Mononuclear cell (primary cell): Measurements from ENCODE around the gene DTNA. TPM values are rescaled to one million over a fixed set of nuclear protein-coding genes. Genes with fewer than 3 reads are reported as not detected.

ENCODE experiments used
- H3K27me3 ChIP-seq: 2 replicates; pipeline ENCODE4 v1.6.0; 2011; ENCODE audit warnings: low read length, control low read depth; ENCODE audit not compliant: insufficient read depth
- H3K4me1 ChIP-seq: 2 replicates; pipeline ENCODE4 v1.5.1; 2011; ENCODE audit warnings: mild to moderate bottlenecking, low read length, control low read depth; ENCODE audit not compliant: insufficient read depth
- H3K4me3 ChIP-seq: 2 replicates; pipeline ENCODE4 v1.5.1; 2011; ENCODE audit warnings: mild to moderate bottlenecking, low read length, moderate library complexity
- H3K9me3 ChIP-seq: 2 replicates; pipeline ENCODE4 v1.5.1; 2011; ENCODE audit warnings: low read depth, mild to moderate bottlenecking, control low read depth, low read length
- total RNA-seq: library from RNA; depleted of rRNA; stranded (reverse); fragments of >200 nt; gene quantifications from one replicate; pipeline ENCODE4 v1.2.3, GENCODE V29; 2012

Gene DTNA
- total RNA-seq, 1 donor = 0.31 TPM

DNA sequence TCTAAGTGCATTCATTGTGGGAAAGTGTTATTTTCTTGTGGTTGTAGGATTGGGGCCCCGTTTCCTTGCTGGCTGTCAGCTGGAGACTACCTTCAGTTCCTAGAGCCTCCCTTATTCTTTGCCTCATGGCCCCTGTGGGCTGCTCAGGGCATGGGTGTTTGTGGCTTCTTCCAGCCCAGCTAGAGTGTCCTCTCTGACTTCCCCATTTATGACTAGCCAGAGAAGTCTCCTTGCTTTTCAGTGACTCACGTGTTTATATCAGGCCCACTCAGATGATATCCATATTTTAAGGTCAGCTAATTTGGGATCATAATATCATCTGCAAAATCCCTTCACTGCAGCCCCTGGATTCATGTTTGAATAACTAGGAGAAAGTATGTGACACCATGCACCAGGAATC is 62.8 kb downstream of the DTNA start:
- Histone ChIP-seq H3K4me1 (no peaks in the 10 kb centered on the region), H3K27me3 (no peaks in the 10 kb centered on the region), H3K4me3 (no peak overlapping the region), H3K9me3 (no peaks in the 10 kb centered on the region)

- no peaks in the 10 kb centered on the region for H3K4me1 ChIP-seq
- H3K9me3 ChIP-seq = no peaks in the 10 kb centered on the region
- no peak overlapping the region for H3K4me3 ChIP-seq
- no peaks in the 10 kb centered on the region for H3K27me3 ChIP-seq
Measured at GRCh38 chr18:34773378-34773777, 63.3 kb downstream of the DTNA start.

DNA sequence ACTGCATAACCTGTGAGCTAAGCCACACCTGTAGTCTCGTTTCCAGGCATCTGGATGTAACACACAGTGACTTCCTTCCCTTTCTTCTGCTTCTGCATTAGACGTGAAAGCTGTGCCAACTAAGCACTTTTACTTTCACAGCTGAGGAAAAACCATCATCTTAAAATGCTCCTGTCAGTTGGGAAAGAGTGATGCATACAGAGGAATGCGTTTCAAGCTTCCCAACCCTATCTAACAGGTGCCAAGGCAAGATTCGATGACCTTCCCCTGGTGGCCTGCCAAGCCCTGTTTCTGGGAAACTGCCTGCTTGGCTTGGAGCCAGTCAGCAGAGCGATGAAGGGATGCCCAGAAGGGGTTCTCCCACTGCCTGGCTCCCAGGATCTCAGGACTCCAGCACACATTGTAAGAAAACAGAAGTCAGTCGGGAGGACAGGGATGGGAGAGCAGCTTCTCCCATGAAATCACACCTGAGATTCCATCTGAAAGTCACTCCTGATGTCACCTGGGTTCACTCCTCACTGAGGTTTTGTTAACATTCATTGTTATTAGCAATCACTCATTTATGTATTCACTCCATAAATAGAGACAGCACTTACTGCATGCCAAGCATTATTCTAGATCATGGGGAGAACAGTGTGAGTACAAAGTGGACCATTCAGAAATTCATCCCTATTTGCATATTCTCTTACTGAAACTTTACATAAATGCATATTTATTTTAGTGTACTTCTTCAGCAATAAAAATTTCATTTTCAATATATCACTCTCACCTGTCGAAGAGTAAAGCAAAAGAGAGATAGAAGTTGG is 64.1 kb downstream of the DTNA start:
- no peaks in the 10 kb centered on the region for H3K9me3 ChIP-seq
- H3K4me1 ChIP-seq = no peaks in the 10 kb centered on the region
- no peaks in the 10 kb centered on the region for H3K27me3 ChIP-seq
- H3K4me3 ChIP-seq = no peak overlapping the region

DNA sequence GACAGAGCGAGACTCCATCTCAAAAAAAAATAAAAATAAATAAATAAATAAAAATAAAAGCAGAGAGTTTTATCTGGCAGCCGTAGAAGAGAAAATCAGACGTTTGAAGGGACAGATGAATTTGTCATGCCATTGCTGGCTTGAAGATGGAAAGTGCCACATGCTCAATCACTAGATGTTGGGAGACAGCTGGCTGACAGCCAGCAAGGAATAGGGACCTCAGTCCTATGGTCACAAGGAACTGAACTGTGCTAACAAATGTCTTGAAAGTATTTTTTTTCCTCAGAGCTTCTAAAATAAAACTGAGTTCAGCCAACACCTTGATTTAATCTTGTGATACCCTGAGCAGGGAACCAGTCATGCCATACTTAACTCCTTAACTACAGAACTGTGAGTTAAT is 65.4 kb downstream of the DTNA start:
- H3K4me3 ChIP-seq = no peak overlapping the region
- H3K9me3 ChIP-seq = no peaks in the 10 kb centered on the region
- no peaks in the 10 kb centered on the region for H3K4me1 ChIP-seq
- H3K27me3 ChIP-seq = no peaks in the 10 kb centered on the region

DNA sequence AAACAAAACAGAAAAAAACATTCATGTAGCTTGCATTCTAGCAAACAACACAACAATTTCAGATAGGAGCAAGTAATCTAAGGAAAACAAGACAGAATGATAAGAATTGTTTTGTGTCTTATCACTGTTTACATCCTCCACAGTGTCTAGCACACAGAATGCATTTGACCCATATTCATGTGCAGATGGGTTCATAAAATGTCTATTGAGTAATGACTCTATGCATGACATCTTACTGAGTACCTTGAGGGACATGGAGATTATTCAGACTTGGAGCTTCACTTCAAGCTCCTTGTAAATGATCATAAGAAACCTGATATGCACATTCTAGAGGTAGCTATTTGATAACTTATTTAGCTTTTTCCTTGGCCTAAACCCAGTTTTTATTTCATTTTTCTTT is 69.0 kb downstream of the DTNA start:
- no peaks in the 10 kb centered on the region for H3K4me1 ChIP-seq
- no peak overlapping the region for H3K4me3 ChIP-seq
- H3K9me3 ChIP-seq = no peaks in the 10 kb centered on the region
- no peaks in the 10 kb centered on the region for H3K27me3 ChIP-seq

GRCh38 chr18:34780856-34781255 is 70.8 kb downstream of the DTNA start:
- Histone ChIP-seq H3K27me3 (no peaks in the 10 kb centered on the region), H3K9me3 (no peaks in the 10 kb centered on the region), H3K4me3 (no peak overlapping the region), H3K4me1 (no peaks in the 10 kb centered on the region)

DNA sequence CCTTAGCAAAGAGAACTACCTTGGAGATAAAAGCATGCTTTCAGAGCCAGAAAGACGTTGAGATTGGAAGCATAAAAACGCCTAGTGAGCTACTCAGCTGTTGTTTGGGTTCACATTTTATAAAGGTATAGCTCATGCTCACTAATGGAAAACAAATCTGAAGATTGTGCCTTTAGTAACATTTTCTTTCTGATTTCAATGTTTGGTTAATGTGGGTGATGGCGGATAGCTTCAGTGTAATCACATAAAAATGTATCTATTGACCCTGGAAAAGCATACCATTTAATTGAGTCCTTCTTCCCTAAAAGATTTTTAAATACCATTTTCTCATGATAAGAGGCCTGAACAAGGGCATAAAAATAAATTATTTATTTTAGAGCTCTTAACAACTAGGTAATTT is 73.4 kb downstream of the DTNA start:
- H3K27me3 ChIP-seq = no peaks in the 10 kb centered on the region
- H3K4me3 ChIP-seq = no peak overlapping the region
- H3K4me1 ChIP-seq = no peaks in the 10 kb centered on the region
- H3K9me3 ChIP-seq = no peaks in the 10 kb centered on the region

DNA sequence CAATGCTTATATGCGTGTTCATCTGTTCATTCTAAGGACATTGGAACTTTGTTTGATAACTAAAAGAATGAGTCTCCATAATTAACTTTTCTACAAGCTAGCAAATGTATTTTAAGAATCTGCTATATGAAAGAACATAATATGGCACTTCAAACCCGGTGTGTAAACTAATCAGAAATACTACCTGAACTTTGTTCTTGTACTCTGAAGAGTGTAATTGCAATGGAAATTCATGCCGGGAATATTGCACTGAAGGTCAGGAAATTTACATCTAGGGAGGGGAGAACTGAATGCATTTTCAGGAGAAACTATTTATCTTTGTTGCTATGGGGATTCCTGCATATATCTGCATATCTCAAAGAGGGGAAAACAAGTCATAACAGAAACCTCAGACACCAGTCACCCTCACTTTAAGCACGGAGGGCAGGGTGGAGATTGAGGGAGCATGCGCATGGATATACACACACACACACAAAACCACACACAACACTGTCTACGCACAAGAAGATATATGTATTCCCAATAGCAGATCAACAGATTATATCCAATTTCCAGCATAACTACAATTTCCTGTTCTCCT is 76.2 kb downstream of the DTNA start:
- Histone ChIP-seq H3K4me3 (no peak overlapping the region), H3K4me1 (no peaks in the 10 kb centered on the region), H3K27me3 (no peaks in the 10 kb centered on the region), H3K9me3 (no peaks in the 10 kb centered on the region)

- Histone ChIP-seq H3K9me3 (no peaks in the 10 kb centered on the region), H3K4me1 (no peaks in the 10 kb centered on the region), H3K27me3 (no peaks in the 10 kb centered on the region), H3K4me3 (no peak overlapping the region)
Measured at GRCh38 chr18:34787931-34788532, 77.9 kb downstream of the DTNA start.

DNA sequence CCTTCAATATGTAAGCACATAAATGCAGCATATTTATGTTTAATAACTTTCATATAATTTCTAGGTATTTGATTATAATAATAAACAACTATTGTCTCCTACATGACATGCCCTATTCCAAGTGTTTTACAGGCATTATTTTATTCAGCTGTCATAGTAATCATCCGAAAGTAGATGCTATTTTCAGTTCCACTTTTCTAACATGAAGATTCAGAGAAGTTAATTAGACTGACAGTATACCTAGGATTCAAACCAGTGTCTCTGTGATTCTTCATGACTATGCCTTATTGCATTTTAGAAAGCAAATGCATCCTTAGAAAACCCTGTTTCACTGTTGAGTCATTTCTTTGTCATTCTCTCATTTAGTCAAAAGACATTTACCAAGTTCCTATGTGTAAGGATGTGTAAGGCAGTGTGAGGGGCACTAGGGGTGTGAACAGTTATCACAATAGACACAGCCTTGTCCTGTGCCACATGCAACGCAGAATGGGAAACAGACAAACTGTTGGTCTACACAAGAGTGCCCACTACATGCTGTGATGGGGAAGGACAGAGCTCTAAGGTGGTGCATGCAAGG is 79.8 kb downstream of the DTNA start:
- H3K4me3 ChIP-seq = no peak overlapping the region
- no peaks in the 10 kb centered on the region for H3K27me3 ChIP-seq
- H3K9me3 ChIP-seq = no peaks in the 10 kb centered on the region
- no peaks in the 10 kb centered on the region for H3K4me1 ChIP-seq

GRCh38 chr18:34794348-34794747 is 84.2 kb downstream of the DTNA start:
- no peaks in the 10 kb centered on the region for H3K4me1 ChIP-seq
- no peak overlapping the region for H3K4me3 ChIP-seq
- no peaks in the 10 kb centered on the region for H3K9me3 ChIP-seq
- no peaks in the 10 kb centered on the region for H3K27me3 ChIP-seq

GRCh38 chr18:34795070-34795732 is 85.1 kb downstream of the DTNA start:
- Histone ChIP-seq H3K9me3 (no peaks in the 10 kb centered on the region), H3K4me1 (no peaks in the 10 kb centered on the region), H3K27me3 (no peaks in the 10 kb centered on the region), H3K4me3 (no peak overlapping the region)

GRCh38 chr18:34796035-34796657 is 86.0 kb downstream of the DTNA start:
- no peaks in the 10 kb centered on the region for H3K27me3 ChIP-seq
- H3K4me3 ChIP-seq = no peak overlapping the region
- no peaks in the 10 kb centered on the region for H3K9me3 ChIP-seq
- H3K4me1 ChIP-seq = no peaks in the 10 kb centered on the region

DNA sequence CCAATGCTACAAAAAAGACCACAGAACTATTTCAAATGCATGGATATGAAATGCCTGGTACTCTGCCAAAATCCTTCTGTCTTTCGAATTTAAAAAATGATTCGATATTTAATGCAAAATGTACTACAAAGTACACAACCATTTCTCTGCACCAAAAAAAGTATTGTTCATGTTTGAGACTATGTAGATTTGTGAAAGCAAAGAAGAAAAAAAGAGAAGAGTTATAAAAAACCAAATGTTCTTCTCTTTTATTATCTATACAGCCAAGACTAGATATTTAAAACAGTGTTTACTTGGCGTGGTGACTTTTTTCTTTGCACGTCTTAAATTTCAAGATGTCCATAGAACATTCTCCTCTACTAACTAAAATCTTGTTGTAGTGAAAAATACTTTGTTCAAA is 89.2 kb downstream of the DTNA start:
- no peak overlapping the region for H3K4me3 ChIP-seq
- no peaks in the 10 kb centered on the region for H3K27me3 ChIP-seq
- H3K9me3 ChIP-seq = no peaks in the 10 kb centered on the region
- no peaks in the 10 kb centered on the region for H3K4me1 ChIP-seq

GRCh38 chr18:34800381-34800780 is 90.3 kb downstream of the DTNA start:
- Histone ChIP-seq H3K4me1 (no peaks in the 10 kb centered on the region), H3K9me3 (no peaks in the 10 kb centered on the region), H3K4me3 (no peak overlapping the region), H3K27me3 (no peaks in the 10 kb centered on the region)
